NCI-H748 (cell line): ENCODE results near the gene CYP46A1.

Experiments
- DNase-seq: peaks from one replicate; lab custom pipeline; 2025; ENCODE audit not compliant: unreplicated experiment; lab: John Stamatoyannopoulos, UW

Gene CYP46A1

DNA sequence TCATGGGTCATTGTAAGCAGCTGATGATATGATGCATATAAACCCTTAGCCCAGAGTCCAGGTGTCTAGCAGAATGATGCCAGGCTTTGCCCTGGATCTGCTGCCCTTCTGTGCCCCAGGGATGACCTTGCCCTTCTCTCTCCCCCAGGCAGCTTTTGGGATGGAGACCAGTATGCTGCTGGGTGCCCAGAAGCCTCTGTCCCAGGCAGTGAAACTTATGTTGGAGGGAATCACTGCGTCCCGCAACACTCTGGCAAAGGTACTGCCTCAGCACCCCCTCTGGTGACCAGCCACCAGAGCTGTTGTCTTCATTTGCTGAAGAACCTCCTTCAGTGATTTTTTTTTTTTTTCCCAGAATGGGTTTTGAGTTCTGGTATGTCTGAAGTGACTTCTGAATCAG lies 23.3 kb downstream of the CYP46A1 start:
- DNase-seq: no peak

DNA sequence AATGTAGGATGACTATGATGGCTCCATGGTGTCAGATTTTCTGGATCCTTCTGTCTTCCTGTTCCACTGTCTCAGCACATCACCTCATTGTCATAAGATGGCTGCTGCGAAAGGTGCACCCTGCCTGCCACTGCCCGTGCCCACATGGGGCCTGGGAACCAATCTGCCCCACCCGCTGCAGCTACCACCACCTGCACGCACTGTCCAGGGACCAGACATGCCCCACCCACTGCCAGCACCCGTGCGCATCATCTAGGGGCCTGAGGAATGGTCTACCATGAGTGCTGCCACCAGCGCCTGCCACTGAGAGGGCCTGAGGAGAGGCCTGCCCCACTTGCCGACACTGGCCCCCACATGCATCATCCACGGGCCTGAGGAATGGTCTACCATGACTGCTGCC lies 23.8 kb downstream of the CYP46A1 start:
- DNase-seq: no peak

DNA sequence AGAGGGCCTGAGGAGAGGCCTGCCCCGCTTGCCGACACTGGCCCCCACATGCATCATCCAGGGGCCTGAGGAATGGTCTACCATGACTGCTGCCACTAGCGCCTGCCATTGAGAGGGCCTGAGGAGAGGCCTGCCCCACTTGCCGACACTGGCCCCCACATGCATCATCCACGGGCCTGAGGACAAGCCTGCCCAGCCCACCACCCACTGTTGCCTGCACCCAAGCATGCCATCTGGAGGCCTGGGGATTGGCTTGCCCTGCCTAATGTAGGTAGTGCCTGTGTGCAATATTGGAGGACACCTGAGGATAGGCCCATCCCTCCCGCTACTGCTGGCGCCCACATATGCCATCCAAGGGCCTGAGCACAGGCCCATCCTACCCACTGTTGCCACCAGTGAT lies 24.4 kb downstream of the CYP46A1 start:
- no peak for DNase-seq

DNA sequence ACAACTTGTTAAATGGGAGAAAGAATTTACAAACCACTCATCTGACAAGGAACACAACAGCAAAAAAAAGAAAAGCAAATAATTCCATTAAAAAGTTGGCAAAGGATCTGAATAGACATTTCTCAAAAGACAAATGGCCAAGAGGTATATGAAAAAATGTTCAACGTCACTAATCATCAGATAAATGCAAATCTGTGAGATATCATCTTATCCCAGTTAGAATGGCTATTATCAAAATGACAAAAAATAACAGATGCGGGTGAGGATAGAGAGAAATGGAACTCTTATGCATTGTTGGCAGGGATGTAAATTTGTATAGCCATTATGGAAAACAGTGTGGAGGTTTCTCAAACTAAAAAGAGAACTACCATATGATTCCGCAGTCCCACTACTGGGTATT lies 29.9 kb downstream of the CYP46A1 start:
- DNase-seq: no peak

DNA sequence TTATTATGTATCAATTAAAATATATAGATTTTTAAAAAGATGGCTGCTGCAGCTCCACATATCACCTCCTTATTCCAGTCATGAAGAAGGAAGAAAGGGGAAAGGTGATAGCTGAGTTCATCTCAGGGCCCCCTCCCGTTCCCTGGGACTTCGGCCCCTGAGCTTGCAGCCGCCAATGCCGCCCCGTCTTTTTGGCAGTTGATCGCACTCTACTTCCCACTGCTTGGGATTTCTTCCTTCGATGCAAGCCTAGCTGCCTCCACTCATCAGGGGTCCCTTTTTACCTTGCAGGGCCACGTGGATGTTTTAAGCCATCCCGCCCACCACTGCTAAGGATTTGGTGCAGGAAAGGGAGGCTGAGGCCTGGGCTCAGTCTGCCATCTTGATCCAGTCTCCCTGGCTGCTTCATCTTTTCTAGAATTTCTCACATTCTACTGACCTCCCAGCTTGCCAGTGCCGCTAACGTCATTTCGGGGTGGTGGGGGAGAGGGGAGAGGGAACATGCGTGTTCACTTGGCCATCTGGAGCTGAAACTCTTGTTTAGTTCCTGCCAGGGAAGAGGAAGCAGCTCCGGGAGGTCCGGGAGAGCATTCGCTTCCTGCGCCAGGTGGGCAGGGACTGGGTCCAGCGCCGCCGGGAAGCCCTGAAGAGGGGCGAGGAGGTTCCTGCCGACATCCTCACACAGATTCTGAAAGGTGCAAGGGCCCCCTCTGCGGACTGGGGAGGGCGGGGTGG lies 31.3 kb downstream of the CYP46A1 start:
- DNase-seq: no peak

DNA sequence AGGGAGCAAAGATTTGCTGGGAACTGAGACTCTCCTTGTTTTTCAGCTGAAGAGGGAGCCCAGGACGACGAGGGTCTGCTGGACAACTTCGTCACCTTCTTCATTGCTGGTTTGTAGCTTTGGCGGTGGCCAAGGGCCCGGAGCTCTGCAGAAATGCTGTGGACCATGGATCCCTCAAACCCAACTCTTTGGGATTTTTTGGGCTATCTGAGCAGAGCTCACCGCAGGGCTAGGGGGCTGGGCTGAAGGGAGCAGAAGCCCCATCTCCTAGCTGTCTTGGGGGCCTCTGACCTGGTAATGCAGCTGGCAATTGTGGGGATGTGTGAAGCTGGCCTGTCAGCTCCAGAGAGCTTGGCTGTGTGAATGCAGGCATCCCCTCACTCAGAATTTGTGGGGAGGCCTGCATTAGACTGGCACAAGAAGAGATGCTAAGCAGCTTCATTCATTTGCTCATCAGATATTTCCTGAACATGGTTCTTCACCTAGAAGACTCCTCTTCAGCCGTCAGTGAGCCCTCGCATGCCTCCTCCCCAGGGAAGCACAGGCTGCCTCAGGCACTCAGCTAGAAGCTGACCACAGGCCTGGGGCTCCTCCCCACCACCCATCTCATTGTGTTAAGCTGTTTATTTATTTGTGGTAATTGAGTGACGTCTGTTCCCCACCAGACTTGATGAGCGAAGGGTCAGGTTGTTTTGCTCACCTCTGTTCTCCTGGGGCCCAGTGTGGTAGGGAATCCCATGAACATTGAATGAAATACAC lies 32.2 kb downstream of the CYP46A1 start:
- DNase-seq: no peak

DNA sequence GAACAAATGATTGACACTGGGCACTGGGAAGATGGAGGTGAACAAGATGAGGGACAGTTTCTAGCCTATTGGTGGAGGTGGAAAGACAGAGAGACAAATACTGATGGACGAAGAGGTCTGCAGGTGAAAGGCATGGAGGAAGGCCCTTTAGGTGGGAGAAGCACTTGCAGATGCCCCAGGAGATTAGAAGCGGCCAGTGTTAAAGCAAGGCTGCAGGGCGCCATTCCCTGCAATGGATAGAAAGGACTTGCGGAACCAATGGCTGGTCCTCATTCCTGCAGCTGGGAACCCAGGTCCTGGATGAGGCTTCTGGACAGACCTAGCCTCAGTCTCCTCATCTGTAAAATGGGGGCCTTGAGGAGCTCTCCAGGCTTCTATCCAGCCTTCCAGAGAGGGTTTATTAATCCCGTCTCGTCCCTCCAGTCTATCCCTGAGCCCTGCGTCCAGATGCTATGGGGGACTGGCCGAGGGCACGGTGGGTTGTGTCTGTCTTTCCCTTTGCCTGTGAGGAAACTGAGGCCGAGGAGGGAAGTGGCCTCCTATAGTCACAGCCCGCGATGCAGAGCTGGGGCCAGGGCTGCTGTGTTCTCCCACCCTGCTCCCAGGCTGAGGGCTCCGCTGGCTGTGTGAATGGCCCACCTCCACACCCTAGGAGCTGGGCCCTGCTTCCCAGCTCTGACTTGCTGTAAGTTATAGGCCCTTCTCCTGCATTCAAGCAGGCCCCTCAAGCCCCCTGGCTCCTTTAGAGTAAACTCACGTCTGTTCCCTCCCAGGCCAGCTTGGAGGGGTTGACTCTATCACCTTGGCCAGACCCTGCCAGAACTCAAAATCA lies 33.0 kb downstream of the CYP46A1 start:
- no peak for DNase-seq

DNA sequence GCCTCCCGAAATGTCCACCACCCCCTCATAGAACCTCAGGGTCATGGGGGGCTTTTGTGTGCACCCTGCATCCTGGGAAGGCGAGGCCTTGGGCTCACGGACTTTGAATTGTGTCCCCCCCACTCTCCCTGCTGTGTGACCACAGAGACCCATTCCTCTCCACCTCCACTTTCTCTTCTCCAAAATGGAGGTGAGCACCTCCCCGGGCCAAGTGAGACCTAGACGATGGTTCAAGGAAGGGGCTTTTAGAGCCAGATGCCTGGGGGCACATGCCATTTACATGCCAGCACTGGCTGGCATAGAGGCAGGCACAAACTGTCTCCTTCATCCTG lies 33.5 kb downstream of the CYP46A1 start:
- DNase-seq: no peak

DNA sequence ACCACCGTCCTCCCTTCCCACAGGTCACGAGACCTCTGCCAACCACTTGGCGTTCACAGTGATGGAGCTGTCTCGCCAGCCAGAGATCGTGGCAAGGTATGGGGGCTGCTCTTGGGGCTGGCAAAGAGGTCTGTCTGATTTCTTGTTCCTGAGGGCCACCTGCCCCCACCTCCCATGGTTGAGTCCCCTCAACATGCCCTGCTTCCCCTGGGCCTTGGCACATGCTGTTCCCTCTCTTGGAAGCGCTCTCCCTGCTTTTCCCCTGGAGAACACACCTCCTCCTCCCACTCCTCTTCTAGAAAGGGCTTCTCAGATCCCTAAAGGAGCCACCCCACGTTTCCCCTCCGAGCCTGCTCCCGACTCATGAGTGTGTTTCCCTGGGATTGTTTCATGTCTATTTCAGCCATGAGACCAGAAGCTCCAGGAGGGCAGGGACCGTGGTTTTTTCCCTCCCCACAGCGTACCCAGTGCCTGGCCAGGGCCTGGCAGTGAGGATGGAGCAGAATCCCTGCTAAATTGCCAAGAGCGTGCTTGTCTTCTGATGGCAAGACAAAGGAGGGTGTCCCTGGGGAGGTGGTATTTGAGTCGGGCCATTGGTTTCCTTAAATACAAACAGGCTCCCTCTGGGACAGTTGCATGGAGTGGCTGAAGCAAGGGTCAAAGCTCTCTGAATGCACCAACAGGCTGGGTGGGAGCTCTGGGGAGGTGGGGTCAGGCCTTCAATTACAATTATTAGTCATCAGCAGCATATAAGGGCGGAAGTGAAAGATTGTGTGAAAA lies 34.1 kb downstream of the CYP46A1 start:
- DNase-seq: no peak

DNA sequence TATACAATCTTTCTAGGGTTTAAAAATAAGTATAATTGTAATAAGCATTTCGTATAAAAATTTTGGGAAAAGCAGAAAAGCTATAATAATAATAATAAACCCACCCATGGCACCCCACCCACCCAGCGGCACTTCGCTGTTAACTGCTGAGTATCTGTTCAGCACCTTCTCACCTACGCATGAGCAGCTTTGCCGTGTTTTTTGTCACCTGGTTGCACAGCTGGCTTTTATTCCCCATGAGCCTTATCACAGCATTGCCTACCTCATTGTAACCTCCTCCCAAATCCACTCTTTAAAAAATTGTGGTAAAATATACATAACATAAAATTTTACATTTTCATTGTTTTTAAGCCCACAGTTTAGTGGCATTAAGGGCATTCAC lies 34.7 kb downstream of the CYP46A1 start:
- no peak for DNase-seq

DNA sequence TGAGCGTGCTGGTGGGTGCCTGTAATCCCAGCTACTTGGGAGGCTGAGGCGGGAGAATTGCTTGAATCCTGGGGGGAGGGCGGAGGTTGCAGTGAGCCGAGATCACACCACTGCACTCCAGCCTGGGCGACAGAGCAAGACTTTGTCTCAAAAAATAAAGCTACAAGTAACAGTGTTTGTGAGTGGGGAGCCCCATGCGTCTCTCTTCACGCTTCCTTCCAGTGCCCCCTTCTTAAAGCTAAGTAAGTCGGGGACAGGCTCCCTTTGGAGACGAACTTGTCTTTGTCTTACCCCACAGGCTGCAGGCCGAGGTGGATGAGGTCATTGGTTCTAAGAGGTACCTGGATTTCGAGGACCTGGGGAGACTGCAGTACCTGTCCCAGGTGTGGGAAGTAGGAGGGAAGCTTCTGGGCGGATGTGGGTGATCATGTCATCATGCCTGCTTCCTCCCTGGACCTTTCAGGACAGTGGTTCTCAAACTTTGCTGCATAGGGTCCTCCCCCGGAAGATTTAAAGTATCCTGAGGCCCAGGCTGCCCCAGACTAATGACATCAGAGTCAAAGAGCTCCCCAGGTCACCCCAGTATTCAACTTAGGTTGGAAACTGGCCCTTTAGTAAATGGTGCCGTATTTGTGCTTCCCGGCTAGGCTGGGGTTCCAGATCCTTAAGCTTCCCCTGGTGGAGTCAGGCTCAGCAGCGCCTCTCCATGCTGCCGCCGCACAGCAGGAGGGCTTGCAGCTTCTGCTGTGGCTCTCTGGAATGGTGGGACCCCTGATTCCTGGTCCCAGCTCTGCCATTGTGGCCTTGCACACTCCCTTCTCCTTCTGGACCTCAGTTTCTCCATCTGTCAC lies 37.1 kb downstream of the CYP46A1 start:
- DNase-seq: no peak

DNA sequence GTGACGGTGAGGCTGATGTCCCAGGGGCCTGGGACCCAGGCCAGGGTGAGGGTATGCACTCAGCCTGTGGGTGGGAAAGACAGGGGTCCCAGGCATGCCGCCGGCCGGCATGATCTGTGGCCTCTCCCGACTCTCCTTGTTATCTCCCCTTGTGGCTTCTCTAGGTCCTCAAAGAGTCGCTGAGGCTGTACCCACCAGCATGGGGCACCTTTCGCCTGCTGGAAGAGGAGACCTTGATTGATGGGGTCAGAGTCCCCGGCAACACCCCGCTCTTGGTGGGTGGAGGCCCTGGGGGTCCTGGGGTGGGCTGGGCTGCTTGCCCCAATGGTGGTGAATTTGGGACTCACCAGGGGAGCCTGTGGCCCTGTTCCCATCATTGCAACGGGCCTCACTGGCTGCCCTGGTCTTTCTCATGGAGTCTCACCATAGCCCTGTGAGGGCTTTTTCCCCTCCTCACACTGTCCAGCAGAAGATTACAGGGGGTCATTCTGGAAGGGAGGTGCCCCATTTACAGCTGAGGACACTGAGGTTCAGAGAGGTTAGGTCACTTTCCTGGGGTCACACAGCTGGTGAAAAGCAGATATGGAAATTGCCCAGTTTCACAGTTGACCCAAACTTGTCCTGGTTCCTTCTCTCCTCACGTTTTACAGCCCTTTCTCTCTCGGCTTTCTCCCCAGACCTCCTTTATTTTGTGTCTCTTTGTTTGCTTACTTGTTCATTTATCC lies 37.9 kb downstream of the CYP46A1 start:
- DNase-seq: no peak

DNA sequence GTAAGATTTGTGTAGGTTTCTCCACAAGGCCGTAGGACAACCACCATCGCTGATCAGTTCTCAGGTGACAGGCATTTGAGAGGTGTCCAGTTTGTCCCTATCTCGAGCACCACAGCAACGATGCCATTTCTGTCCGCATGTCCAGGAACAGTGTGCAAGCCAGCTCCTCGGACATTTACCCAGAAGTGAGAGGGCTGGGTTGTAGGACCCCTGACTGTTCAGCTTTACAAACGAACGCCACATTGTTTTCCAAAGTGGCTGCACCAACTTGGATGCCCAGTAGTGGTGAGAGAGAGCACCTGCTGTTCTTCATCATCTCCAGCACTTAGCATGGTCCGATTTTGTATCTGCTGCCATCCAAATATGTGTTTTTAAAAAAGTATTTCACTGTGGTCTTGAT lies 38.6 kb downstream of the CYP46A1 start:
- DNase-seq: no peak

DNA sequence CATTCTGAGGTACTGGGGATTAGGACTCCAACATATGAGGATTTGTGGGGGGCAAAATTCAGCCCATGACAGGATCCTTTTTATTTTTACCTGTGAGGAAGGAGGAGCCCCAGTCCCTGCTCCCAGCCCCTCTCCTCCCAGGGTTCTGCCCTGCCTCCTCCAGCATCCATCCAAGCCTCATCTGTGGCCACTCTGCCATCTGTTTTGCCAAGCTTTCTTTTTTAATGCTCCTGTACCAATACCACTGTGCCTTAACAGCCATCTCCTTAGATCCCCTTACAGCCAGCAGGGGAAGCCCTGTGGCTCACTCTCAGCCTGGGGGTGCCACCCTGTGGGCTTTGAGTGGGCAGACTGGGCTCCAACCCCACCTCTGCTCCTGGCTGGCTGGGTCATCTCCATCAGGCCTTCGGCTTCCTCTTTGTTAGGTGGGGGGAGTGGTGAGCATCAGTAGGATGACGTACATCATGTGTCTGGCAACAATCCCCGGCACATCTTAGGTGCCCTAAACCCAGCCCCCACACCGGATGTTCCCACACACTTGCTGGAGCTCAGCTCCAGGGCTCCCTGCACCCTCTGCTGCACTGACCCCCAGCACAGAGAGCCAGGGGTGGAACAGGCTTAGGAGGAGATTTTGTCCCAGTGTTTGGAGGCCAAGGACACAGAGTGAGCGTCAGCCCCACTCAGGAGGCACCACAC lies 40.2 kb downstream of the CYP46A1 start:
- no peak for DNase-seq

DNA sequence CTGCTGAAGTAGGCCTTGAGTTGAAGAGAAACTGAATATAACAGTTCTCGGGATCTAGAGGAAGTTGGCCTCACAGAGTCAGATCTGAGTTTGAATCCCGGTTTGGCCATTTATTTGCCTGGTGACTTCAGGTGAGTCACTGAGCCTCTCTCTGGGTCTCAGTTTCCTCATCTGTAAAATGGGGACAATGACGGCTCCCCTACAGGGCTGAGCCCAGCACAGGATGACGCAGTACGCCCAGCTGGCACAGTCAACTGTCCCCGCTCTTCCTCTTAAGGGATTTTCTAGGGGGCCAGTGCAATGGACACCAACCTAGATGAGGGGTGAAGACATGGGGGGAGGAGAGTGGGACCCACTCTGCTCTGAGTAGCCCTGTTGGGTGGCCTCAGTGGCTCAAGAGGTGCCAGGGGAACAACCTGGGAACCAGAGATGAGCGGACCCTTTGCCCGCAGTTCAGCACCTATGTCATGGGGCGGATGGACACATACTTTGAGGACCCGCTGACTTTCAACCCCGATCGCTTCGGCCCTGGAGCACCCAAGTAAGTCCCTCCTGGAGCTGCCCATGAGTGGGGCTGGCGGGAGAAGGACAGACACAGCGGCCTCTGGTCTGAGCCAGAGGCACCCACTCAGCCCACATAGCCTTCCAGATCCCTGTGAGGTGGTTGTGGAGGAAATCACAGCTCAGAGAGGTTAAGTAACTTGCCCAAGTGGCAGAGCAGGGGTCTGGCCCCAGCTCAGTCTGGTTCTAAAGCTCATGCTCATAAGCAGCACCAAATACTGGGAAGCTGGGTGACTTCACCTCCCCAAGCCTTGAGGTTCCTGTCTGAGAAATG lies 41.1 kb downstream of the CYP46A1 start:
- no peak for DNase-seq

DNA sequence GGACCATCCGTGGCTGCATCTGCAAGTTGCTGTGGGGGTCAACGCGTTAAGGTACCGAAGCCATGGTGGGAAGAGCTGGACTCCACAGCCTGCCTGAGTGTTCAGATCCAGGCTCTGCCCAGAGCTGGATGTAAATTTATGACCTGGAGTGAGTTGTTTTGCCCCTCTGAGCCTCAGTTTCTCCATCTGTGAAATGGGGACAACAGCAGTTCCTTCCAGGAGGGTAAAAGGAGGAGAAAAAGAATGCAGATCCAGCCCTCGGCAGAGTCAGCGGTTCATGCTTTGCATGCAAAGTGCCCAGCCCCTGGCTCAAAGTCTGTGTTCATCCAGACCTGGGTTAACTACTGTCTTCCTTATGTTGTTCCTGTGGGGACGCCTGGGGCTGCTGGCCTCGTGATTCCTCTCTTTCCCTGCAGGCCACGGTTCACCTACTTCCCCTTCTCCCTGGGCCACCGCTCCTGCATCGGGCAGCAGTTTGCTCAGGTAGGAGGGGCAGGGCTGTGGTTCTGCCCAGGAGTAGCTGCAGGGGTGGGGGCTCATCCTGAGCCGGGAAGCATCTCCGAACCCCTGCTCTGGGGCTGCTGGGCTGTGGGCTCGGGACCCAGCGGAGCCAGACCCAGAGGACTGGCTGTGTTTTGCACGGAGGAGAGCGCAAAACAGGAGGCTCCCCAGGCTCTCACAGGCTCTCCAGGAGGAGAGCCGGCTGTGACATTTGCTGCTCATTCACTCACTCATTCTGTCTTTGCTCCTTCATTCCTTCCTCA lies 41.9 kb downstream of the CYP46A1 start:
- DNase-seq: no peak

DNA sequence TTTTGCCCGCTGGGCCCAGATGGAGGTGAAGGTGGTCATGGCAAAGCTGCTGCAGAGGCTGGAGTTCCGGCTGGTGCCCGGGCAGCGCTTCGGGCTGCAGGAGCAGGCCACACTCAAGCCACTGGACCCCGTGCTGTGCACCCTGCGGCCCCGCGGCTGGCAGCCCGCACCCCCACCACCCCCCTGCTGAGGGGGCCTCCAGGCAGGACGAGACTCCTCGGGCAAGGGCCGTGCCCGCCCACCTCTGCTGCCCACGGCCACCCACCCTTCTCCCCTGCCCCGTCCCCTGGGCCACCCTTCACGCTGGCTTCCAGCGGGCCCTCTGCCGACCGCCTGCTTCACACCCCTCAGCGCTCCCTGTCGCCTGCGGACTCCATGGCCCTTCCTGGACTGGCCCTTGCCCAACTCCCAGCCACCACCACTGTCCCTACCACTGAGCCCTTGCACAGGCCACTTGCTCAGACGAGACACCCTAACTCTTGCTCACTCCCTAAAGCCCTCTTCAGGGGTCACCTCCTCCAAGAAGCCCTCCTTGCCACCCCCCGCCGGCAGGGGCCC lies 42.5 kb downstream of the CYP46A1 start:
- no peak for DNase-seq
